ENCODE results near the gene ANKRD40.
A peak's percentile ranks its signal among the peaks of the same experiment; 100 is the strongest.
"Not testable (repeated sequence)": the region's sequence is repeated elsewhere in the genome, so short reads cannot be mapped to it uniquely, and the experiment has no call there.

ANKRD40 gene

GRCh38 chr17:50710025-50710424 lies 2.3 kb upstream of the ANKRD40 start:
- no peak for DNase-seq

- DNase-seq = not testable (repeated sequence)
These were observed 1.3 kb upstream of the ANKRD40 start for GRCh38 chr17:50709053-50709452.

GRCh38 chr17:50708050-50709000 lies 611 bp upstream of the ANKRD40 start:
- DNase-seq = peak; percentile 73

GRCh38 chr17:50703162-50703561 lies 4.6 kb downstream of the ANKRD40 start:
- DNase-seq = no peak

- no peak for DNase-seq
These were observed 8.3 kb downstream of the ANKRD40 start for GRCh38 chr17:50699410-50699809.

GRCh38 chr17:50697663-50698272 lies 9.9 kb downstream of the ANKRD40 start:
- peak; percentile 58 for DNase-seq

- no peak for DNase-seq
These were observed 10.7 kb downstream of the ANKRD40 start for GRCh38 chr17:50697062-50697461.

GRCh38 chr17:50696365-50696879 lies 11.3 kb downstream of the ANKRD40 start:
- no peak for DNase-seq

GRCh38 chr17:50693036-50693682 lies 14.6 kb downstream of the ANKRD40 start:
- DNase-seq = peak; percentile 96

- DNase-seq = peak; percentile 90
These were observed 15.2 kb downstream of the ANKRD40 start for GRCh38 chr17:50692448-50693035.

- peak; percentile 61 for DNase-seq
These were observed 15.9 kb downstream of the ANKRD40 start for GRCh38 chr17:50691550-50692447.

- DNase-seq = peak; percentile 76
These were observed 16.7 kb downstream of the ANKRD40 start for GRCh38 chr17:50690887-50691549.

- DNase-seq = peak; percentile 43
These were observed 17.5 kb downstream of the ANKRD40 start for GRCh38 chr17:50689956-50690886.

- DNase-seq = peak; percentile 58
These were observed 18.5 kb downstream of the ANKRD40 start for GRCh38 chr17:50689251-50689650.

- peak; percentile 80 for DNase-seq
These were observed 19.5 kb downstream of the ANKRD40 start for GRCh38 chr17:50688245-50688644.

GRCh38 chr17:50687200-50688066 lies 20.3 kb downstream of the ANKRD40 start:
- peak; percentile 21 for DNase-seq

GRCh38 chr17:50686494-50687199 lies 21.1 kb downstream of the ANKRD40 start:
- DNase-seq = peak; percentile 89
